Activated CD4-positive, CD25-positive, alpha-beta regulatory T cell treated with anti-CD3 and anti-CD28 coated beads, Interleukin-2, amount 50 U/mL, for 16 hours (primary cell): ENCODE measurements around the gene BICC1.

Experiments used
- DNase-seq: peaks from one replicate; pipeline ENCODE4 v3.0.0-alpha.2; 2020; ENCODE audit warnings: low read depth, low spot score

The BICC1 gene

DNA sequence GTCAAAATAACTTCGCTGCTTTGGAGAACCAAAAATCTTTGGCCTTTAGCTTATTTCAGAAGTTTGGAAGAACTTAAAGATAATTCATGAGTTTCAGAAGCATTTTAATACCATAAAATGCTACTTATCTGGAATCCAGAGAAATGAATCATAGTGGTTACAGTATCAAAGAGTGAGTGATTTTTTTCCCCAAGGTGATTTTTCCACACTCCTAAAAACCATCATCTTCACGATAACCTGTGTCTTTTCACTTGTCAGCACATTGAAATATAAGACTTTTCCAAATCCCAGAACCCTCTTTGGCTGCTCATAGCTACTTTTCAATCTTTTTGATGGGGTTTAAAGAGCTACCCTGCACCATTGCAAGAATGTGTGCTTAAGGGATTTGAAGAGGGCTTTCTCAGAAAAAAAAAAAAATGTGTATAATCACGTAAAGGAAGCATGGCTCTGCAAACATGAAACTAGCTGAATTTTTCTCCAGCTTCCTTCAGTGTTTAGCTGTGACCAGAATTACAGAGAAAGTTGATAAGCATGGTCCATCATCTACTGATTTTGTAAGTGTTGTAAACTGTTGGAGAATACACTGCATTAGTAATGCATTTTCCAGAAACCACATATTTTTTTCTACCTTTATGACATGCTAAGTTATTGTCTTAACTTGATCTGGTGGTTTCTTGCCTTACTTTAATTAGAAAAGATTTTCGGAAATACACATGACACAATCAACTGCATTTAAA lies 134.9 kb downstream of the BICC1 start:
- no peak for DNase-seq

DNA sequence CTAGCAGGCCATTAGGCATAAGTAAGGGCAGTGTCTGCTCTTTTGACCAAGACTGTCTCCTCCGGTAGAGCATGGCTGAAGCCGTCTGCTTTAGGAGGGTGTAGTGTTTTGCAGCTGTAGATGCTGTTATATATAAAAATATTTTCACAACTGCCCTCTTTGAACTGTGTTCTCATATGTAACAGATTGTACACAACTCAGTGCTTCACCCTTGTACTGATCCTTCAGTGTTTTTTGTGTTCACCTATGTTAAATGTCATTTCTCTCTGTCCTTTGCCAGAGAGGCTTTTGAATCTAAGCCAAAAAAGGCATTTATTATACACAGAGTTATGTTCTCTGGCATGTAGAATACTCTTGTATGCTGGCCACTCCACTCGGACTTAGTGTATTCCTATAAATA lies 135.5 kb downstream of the BICC1 start:
- DNase-seq, result no peak

GRCh38 chr10:58651040-58651439 lies 138.4 kb downstream of the BICC1 start:
- DNase-seq, result no peak

DNA sequence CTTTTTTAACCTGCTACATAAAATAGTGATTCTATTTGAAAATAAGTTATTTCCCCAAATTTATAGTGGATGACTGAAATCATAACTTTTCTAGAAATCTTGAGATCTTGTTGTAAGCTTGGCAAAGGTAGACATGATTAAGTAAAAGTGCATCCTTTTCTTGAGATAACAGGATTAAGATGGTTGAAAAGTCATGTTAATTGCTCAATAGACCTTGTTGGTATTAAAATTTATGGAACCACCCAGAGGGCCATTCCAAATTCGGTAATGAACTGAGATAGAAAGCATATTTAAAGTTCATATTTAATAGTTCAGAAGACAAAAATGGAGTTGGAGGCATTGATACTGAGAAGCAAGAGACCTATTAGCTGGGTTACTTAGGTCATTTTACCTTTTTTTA lies 139.1 kb downstream of the BICC1 start:
- DNase-seq, result no peak

GRCh38 chr10:58653139-58653538 lies 140.5 kb downstream of the BICC1 start:
- DNase-seq, result no peak

GRCh38 chr10:58660575-58661255 lies 148.0 kb downstream of the BICC1 start:
- no peak for DNase-seq

DNA sequence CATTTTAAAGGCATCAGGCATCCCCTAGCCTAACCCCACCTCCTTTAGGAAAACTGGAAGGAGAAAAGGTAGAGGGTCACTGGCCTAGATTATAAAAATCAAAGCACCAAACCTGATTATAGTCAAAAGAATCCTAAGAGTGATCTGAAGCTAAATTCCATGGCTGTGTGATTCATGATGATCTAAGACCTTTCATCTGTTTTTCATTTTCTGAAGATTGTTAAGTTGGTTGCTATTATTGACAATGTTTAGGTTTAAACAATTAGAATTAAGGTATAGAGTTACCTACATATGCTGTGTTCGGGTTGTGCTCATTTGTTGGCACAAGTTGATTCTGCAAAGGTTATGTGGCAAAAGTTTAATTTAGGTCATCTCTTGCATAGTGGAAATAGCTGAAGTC lies 148.7 kb downstream of the BICC1 start:
- no peak for DNase-seq

DNA sequence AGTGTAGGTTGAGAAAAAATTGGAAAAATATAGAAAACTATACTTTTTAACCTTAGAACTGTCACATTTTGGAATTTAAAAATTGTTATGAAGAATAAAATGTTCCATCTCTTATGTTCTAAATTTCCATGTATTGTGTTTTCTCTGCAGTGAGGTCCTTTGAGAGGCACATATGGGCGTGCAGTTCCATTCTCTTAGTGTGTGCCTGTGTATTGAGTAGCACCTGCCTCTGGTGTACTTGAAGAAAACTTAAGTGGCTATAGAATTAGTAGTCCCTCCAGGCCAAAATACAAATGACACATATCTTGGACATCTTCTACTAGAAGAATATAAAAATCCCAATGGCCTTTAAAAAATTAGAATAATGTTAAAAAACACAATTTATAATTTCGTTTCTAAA lies 149.2 kb downstream of the BICC1 start:
- no peak for DNase-seq

GRCh38 chr10:58662314-58662713 lies 149.6 kb downstream of the BICC1 start:
- DNase-seq, result no peak

DNA sequence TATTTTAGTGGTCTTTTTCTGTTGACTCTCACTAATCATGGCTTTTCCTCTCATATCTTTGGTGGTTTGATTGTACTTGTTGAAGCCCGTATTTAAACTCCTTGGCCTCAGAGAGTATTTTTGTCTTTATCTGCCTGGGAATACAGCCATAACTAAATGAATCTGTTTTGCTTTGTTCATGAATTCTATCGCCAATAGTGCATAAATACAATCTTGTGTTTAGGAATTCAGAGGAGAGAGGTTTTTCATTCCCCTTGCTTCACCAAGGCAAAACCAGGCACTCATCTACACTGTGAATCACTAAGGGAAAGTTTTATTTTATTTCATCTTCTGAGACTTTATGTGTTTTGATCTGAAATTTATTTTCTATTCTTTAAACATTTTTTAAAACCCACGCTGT lies 152.7 kb downstream of the BICC1 start:
- DNase-seq, result no peak

GRCh38 chr10:58666024-58666423 lies 153.4 kb downstream of the BICC1 start:
- no peak for DNase-seq

DNA sequence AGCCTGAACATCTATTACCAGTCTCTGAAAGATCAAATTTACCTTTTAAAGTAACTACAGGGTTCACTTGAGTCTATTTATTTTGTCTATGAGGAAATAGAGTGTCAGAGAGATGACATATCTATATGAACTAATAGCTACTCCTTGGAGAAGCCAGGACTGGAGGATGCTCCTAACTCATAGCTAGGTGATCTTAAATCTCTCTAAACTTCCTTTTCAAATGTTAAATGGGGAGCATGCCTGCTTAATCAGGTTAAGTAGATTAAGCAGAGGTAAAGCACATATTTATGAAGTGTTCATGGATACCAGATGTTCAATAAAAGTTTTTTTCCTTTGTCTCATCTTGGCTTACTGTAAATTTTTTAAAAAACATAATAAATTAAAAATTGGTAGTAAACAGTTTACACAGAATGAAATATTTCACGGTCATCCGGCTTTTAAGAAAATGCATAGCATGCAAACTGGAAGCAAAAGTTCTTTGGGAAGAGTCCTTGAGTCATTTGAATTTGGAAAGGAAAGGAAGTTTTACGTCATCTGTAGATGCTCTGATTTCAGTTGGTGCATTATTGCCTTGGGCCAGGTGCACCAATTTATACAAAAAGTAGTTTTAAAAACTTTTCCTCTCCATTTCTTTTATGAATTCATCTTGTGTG lies 155.1 kb downstream of the BICC1 start:
- DNase-seq, result no peak

DNA sequence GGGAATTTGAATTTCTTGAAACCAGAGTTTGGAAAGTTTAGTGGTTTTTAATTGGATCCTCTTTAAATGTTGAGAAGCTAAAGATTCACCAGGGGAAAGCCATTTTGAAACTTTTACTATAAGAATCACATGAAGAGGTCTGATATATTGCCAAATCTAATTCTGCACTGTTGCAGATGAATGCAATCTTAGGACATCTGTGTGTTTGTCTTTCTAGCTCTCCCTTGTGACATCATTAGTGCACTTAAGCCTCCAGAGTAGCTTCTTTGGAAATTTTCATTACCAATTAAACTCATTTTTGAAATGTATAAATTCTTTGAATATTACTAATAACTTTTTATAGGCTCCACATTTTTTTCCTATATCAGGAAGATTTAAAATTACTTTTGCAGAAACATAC lies 160.2 kb downstream of the BICC1 start:
- DNase-seq, result no peak

DNA sequence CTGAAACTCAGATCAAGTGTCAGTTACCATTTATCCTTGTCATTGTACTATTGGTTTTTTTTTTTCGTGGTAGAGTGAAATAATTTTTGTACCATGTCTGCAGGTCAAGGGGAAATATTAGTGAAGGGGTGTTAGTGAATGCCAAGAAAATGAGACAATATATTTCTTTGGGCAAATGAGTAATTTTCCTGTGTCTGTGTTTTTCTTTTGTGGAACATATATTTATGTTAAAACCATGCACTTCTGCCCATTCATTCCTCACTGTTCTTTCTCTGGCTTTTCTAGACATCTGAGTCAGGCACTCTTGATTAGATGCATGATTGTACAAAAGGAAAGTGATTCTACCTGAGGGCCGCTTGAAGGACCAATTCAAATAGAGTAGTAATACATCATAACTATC lies 161.6 kb downstream of the BICC1 start:
- no peak for DNase-seq

GRCh38 chr10:58675321-58675720 lies 162.6 kb downstream of the BICC1 start:
- no peak for DNase-seq

DNA sequence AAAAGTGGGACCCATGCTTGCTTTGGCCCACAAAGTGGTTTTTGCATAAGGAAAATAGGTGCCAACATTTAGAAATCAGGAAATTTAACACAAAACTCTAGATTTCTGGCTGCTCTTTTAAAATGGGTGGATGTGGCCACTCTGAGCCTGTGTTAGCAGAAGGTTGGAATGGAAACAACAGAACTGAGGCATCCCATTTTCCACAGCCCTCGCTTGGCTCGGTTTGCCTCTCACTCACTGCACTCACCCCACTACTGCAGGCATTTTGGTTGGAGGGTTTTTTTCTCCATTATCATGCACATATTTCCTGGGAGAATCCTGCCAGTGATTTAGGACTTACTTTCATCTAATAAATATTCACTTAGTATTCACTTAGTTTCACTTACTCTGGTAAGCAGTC lies 178.9 kb downstream of the BICC1 start:
- DNase-seq, result no peak

- no peak for DNase-seq
Observed at GRCh38 chr10:58693919-58694318, 181.2 kb downstream of the BICC1 start.

DNA sequence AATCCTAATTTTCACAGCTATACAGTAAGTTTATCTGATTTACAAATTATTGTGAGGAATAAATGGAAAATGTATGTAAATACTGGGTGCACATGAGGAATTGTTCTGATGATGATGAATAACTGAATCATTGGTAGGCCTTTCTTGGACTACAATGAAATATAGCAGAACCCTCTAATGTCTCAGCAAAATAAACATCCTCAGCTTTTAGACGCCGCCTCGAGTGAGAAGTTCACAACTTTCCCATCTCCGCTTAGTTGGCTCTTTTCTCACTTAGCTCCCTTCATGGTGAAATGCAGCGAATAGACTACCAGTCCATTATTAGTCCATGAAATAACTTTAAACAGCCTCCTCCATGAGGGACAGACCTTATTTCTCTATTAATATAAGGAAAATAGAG lies 182.3 kb downstream of the BICC1 start:
- no peak for DNase-seq

DNA sequence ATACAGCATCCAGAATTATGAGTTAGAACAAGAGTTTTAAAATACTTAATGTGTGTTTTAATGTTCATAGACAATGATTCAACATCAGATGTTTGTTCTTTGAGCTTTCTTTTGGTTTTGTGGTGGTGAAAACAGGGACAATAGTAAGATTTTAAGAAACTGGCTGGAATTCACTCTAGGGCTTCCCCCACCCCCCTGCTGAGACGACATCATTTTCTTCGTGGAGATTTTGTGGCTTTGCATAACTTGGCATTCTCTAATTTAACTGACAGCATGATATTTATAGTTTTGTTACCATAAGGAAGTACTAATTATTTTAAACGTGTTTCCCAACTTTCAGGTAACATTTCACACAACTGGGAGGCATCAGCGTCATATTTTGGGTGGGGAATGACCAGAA lies 184.1 kb downstream of the BICC1 start:
- DNase-seq, result no peak

GRCh38 chr10:58697691-58698090 lies 185.0 kb downstream of the BICC1 start:
- DNase-seq, result no peak

DNA sequence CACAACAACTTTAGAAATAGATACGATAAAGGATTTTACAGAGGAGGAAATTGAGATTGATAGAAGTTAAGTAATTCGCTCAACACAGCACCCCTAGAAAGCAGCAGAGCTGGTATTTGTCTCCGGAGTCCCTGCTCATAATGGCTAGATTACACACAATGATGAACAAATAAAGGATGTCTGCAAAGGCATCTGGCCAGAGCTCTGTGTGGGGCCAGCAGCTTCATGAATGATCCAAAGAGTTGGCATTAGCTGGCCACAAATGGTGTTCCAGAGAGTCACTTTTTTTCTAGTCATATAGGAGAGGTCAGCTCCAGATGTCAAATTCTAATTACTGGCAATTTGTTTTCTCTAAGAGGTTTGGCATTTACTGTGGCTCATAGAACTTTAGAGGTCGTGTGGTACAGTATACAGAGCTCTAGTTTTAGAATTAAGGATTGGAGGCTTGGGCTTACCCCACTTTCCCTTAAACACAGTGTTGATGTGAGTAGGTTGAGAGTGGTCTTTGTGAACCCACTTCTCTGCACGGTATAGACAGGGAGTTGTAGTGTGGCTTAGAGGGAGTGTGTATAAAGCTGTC lies 186.2 kb downstream of the BICC1 start:
- DNase-seq, result no peak

GRCh38 chr10:58700591-58700990 lies 187.9 kb downstream of the BICC1 start:
- no peak for DNase-seq
